Measurements from ENCODE around the gene GPD2.

The GPD2 gene

GRCh38 chr2:156399950-156400705 lies 36.1 kb upstream of the GPD2 start:
- peak overlapping the region; percentile 93 to 96 for H3K27ac ChIP-seq
- peak overlapping the region; percentile 79 for H3K4me3 ChIP-seq
- TF ChIP-seq CTCF (IDR thresholded peaks at IDR 0.05) = no peak
- DNase-seq (ENCODE audit: low spot score) = peak; percentile 91

- no peak for DNase-seq (ENCODE audit: low spot score)
- Histone ChIP-seq H3K27ac (peak overlapping the region; percentile 93 to 96), H3K4me3 (peak overlapping the region; percentile 79)
- no peak for TF ChIP-seq CTCF (IDR thresholded peaks at IDR 0.05)
These were observed 35.2 kb upstream of the GPD2 start for GRCh38 chr2:156400706-156401678.

- no peak for DNase-seq (ENCODE audit: low spot score)
- Histone ChIP-seq H3K4me3 (no peak overlapping the region), H3K27ac (no peak overlapping the region)
- no peak for TF ChIP-seq CTCF (IDR thresholded peaks at IDR 0.05)
These were observed 34.3 kb upstream of the GPD2 start for GRCh38 chr2:156401861-156402260.

- no peak for DNase-seq (ENCODE audit: low spot score)
- Histone ChIP-seq H3K27ac (no peak overlapping the region), H3K4me3 (no peak overlapping the region)
- no peak for TF ChIP-seq CTCF (IDR thresholded peaks at IDR 0.05)
These were observed 30.6 kb upstream of the GPD2 start for GRCh38 chr2:156405586-156405985.

GRCh38 chr2:156411835-156412234 lies 24.3 kb upstream of the GPD2 start:
- Histone ChIP-seq H3K27ac (no peak overlapping the region), H3K4me3 (no peak overlapping the region)
- no peak for DNase-seq (ENCODE audit: low spot score)
- TF ChIP-seq CTCF (IDR thresholded peaks at IDR 0.05) = no peak

GRCh38 chr2:156421851-156422250 lies 14.3 kb upstream of the GPD2 start:
- no peak overlapping the region for H3K27ac ChIP-seq
- no peak for DNase-seq (ENCODE audit: low spot score)
- H3K4me3 ChIP-seq = no peak overlapping the region
- no peak for TF ChIP-seq CTCF (IDR thresholded peaks at IDR 0.05)
